Neural progenitor cell (in vitro differentiated cells): ENCODE measurements around the gene COX19.

Experiments used
- EZH2 ChIP-seq: fragments of 200-600 bp; sonication (generic); IDR thresholded peaks from 2 replicates; pipeline ENCODE4 v1.6.1; 2017; ENCODE audit warnings: antibody characterized with exemption, mild to moderate bottlenecking, moderate library complexity
- TF ChIP-seq, protein P1 (sequence below): fragments of 200-600 bp; sonication (generic); IDR thresholded peaks from 2 replicates; pipeline ENCODE4 v1.5.1; 2017; ENCODE audit warnings: antibody characterized with exemption, mild to moderate bottlenecking

- TF ChIP-seq, protein P1, sequence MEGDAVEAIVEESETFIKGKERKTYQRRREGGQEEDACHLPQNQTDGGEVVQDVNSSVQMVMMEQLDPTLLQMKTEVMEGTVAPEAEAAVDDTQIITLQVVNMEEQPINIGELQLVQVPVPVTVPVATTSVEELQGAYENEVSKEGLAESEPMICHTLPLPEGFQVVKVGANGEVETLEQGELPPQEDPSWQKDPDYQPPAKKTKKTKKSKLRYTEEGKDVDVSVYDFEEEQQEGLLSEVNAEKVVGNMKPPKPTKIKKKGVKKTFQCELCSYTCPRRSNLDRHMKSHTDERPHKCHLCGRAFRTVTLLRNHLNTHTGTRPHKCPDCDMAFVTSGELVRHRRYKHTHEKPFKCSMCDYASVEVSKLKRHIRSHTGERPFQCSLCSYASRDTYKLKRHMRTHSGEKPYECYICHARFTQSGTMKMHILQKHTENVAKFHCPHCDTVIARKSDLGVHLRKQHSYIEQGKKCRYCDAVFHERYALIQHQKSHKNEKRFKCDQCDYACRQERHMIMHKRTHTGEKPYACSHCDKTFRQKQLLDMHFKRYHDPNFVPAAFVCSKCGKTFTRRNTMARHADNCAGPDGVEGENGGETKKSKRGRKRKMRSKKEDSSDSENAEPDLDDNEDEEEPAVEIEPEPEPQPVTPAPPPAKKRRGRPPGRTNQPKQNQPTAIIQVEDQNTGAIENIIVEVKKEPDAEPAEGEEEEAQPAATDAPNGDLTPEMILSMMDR = no peak
- no peak for TF ChIP-seq EZH2
These were observed 4.7 kb upstream of the COX19 start for GRCh38 chr7:979886-980571.
